Testis (tissue), 2 donors: Measurements from ENCODE around the gene ABHD16B.
A peak's percentile ranks its signal among the peaks of the same experiment; 100 is the strongest.

Experiments used
- POLR2A ChIP-seq: fragments of 450-650 bp; IDR thresholded peaks from one replicate; pipeline ENCODE4 v1.6.1; 2017; ENCODE audit warnings: antibody characterized with exemption, mild to moderate bottlenecking, moderate library complexity
- TF ChIP-seq, protein P1 (sequence below), 3 experiments: fragments of 450-650 bp in 2 of 3; fragments of 200-600 bp in 1 of 3; sonication (generic) in 1 of 3; IDR thresholded peaks; one replicate each; pipeline ENCODE4 v1.5.1; 2016 to 2019; ENCODE audit warnings: antibody characterized with exemption in 3 of 3, mild to moderate bottlenecking in 2 of 3, moderate library complexity in 1 of 3

DNA sequence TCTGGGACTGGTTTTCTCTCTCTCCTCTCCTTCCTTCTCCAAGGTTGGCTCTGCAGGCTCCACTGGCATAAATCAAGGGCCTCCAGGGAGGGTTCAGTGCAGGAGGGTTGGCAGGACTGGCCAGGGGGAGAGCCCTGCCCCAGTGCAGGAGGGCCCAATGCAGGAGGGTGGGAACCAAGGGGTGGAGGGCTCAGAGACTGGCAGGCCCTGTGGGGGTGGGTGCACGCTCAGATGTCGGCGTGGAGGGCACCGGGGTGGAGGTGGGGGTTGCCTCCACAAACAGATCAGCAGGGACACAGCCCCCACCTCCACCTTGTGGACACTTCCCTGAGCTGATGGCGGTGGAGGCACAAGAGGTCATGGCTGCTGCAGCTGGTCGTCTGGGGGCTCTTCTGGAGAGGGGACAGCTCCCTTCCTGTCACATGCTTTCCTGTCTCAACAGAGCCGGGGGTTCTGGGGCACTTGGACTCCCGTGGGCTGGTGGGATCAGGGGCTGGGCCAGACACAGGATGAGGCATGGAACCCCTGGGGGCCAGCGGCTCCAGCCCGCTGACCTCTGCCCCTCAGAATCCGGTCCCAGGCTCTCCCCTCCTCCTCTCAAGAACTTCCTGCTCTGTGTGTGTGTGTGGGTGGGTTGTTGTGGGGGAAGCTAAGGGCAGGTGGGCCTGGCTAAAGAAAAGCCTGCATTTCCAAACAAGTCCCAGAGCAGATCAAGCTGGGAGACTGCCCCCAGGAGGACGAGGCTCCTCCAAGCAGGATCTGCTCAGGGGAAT is 2.7 kb upstream of the ABHD16B start:
- TF ChIP-seq, protein P1, sequence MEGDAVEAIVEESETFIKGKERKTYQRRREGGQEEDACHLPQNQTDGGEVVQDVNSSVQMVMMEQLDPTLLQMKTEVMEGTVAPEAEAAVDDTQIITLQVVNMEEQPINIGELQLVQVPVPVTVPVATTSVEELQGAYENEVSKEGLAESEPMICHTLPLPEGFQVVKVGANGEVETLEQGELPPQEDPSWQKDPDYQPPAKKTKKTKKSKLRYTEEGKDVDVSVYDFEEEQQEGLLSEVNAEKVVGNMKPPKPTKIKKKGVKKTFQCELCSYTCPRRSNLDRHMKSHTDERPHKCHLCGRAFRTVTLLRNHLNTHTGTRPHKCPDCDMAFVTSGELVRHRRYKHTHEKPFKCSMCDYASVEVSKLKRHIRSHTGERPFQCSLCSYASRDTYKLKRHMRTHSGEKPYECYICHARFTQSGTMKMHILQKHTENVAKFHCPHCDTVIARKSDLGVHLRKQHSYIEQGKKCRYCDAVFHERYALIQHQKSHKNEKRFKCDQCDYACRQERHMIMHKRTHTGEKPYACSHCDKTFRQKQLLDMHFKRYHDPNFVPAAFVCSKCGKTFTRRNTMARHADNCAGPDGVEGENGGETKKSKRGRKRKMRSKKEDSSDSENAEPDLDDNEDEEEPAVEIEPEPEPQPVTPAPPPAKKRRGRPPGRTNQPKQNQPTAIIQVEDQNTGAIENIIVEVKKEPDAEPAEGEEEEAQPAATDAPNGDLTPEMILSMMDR (IDR thresholded peaks at IDR 0.05): peak in 2 of 3 experiments; percentile 18 to 22
- TF ChIP-seq POLR2A: no peak
